PC-3 (cell line): Measurements from ENCODE around the gene TEX36.
"Not testable (repeated sequence)": the region's sequence is repeated elsewhere in the genome, so short reads cannot be mapped to it uniquely, and the experiment has no call there.

Source experiments
- CTCF ChIP-seq: fragments of 300-600 bp; sonication (generic); conservative IDR thresholded peaks from 2 replicates; pipeline ENCODE4 v1.5.1; 2017; ENCODE audit warnings: antibody characterized with exemption, low read depth, mild to moderate bottlenecking, low read length
- EZH2 ChIP-seq: fragments of 300-600 bp; sonication (generic); IDR thresholded peaks from one replicate; pipeline ENCODE4 v1.6.1; 2017; ENCODE audit warnings: antibody characterized with exemption, mild to moderate bottlenecking, low read length; ENCODE audit not compliant: unreplicated experiment

GRCh38 chr10:125613062-125613461 is 69.9 kb downstream of the TEX36 start:
- not testable (repeated sequence) for TF ChIP-seq CTCF, EZH2
